GM20431 (cell line): ENCODE results near the gene SCAMP1.

ENCODE experiments used
- in situ Hi-C: fragments of 300-500 bp; cut with MseI, MboI; formaldehyde crosslinking; loops from one replicate; pipeline ENCODE4 v1.15.0; 2020; ENCODE audit warnings: low sequenced_read_pairs; ENCODE audit not compliant: unreplicated experiment

The SCAMP1 gene

DNA sequence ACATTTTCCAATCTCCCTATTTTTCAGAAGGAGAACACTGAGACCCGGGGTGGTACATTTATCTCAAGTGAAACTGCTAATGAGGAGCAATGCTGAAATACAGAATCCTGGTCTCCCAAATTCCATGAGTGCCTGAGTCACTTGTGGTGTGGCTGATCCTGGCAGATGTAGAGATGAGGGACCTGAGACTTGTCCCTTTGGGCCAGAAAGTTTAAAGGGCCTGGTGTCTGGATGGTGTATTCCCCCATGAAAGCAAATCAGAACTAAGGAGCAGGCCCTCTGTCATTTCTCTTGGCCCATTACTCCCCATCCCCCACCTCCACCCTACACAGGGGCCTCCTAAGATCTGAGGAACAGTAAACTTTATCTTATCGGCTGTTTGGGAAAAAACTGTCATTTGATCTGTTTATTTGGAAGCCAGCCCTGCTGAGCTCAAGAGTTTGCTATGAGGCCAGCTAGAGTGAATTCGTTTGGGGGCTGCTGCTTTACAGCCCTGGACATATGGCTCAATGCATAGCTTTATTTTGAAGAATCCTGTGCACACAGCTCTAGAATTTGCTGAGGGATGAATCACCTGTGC is 147.9 kb downstream of the SCAMP1 start:
- in situ Hi-C loops: no loop called here

DNA sequence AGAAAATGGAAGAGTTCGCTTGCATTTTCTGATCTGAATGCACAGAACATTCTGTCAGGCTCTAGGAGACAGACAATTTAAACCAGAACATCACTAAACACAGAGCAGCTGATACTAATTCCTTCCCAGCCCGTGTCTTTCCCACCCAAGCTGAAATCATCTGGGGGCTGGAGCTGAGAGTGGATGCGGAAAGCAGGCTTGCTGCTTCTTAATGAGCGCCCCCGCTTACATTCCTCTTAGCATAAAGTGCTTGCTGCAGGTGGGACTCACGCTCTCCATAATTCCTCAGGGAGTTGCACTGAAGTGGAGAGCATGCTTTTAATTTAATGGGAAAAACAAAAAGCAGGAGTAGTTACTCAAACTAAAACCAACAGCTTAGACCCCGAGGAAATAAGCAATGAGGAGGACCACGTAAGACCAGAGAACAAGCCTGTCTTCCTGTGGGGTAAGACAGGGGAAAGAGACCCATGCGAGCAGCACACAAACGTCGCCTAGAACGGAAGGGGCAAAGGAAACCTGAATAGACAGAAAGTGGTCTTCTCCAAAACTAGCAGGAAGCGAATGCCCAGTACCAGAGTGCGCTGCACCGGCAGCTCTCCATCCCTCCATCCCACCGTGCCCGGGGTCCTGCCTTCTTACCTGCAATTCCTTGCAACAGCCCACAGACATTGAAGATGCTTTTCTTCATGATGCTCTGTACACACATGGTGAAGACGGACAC is 148.9 kb downstream of the SCAMP1 start:
- in situ Hi-C loops: no loop called here

- in situ Hi-C loops: no loop called here
These were observed 149.7 kb downstream of the SCAMP1 start for GRCh38 chr5:78509884-78510769.

- in situ Hi-C loops: no loop called here
These were observed 150.9 kb downstream of the SCAMP1 start for GRCh38 chr5:78511121-78511906.

DNA sequence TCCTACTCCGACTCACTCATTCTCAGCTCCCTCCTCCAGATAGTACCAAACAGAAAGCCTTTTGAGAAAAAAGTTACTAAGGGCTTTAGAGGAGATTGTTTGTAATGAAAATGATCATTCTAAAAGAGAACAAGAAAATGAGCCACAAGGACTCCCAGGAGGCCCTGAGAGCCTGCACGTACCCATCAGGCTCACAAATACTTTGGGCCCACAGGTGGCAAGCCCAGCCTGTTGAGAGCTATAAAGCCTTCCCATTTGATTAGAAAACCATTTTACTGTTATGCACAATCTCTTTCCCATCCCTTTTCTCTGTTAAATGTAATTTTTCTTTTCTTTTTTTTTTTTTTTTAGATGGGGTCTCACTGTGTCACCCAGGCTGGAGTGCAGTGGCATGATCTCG is 152.0 kb downstream of the SCAMP1 start:
- in situ Hi-C loops: no loop called here

DNA sequence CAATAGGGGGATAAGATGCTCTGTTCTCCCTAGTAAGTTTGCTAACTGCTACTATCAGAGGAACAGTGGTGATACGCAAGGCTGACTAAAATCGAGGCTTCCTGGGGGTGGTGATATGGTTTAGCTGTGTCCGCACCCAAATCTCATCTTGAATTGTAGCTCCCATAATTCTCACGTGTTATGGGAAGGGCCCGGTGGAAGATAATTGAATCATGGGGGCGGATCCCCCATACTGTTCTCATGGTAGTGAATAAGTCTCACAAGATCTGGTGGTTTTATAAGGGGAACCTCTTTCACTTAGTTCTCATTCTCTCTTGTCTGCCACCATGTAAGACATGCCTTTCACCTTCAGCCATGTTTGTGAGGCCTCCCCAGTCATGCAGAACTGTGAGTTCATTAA is 153.0 kb downstream of the SCAMP1 start:
- in situ Hi-C loops: no loop called here

DNA sequence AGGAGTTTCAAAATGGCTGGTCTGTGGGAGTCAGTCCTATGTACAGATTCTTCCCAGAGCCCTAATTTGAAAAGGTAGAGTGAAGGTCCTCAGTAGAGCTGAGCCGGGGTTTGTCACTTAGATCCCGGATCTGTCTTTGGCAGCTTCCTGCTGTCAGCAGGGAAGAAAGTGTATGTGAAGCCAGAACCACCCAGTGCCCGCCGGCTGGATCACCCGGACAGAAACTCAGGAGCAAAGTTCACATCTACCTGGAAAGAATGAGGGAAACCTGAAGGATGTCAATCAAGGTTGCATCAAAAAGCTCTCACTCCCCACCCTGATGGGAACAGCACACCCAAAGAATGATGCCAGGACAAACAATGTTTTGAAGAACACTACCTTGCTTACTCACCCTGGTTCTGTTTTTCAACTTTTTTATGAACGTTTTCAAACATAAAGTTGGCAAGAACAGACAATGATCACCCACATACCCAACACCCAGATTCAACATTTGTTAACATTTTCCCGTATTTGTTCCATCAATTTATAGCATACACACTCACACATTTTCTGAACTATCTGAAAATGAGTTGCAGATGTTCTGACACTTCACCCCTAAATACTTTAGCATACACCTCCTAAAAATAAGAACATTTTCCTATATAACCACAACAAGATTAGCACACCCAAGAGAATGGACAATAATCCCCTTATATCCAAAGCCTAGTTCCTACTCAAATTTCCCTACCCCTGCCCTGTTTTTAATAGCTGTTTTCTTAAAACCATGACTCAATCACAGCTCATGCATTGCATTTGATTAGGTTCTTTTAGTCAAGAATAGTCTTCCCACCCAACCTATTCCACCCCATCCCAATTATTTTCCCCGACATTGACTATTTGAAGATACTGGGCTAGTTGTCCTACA is 154.3 kb downstream of the SCAMP1 start:
- in situ Hi-C loops: no loop called here

GRCh38 chr5:78515670-78516069 is 155.3 kb downstream of the SCAMP1 start:
- in situ Hi-C loops: no loop called here

- in situ Hi-C loops: no loop called here
These were observed 158.2 kb downstream of the SCAMP1 start for GRCh38 chr5:78518365-78519197.

- in situ Hi-C loops: no loop called here
These were observed 159.0 kb downstream of the SCAMP1 start for GRCh38 chr5:78519198-78519941.

GRCh38 chr5:78521455-78521854 is 161.0 kb downstream of the SCAMP1 start:
- in situ Hi-C loops: no loop called here

- in situ Hi-C loops: no loop called here
These were observed 162.3 kb downstream of the SCAMP1 start for GRCh38 chr5:78522476-78523260.

DNA sequence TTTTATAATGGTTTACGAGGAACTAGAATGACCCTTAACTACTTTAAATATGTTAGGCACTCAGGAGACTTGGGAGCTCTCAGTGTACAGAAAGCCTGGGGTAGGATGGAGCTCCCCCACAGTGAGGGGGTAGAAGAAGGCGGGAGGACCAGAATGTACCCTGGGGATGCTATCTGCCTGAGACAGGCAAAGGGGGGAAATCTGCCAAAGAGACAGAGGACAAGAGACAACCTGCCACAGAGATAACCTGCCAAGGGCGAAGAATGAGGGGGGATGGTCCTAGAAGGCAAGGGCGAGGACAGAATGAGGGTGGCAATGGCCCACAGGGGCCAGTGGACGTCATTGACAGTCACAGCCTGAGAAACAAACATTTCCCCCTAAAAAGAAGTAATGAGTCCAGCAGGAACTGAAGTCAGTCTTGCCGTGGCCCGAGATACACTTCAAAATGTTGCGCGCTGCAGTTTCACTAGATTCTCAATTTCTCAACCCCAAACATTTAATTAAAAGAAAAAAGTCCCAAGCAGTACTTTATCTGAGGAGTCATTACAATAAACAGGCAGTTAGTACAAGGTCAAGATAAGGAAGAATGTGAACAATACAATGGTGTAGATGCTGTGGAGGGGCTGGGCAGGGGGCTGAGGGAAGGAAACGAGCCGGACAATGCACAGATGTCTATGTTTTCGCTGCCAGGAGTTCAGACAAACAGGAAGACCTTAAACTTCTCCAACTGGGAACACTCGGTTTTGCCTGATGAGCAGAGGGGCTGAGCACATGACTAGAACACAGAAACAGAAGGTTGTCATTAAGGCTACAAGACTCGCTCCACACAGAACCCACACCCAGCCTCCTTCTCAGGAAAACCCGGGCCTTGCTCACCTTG is 163.1 kb downstream of the SCAMP1 start:
- in situ Hi-C loops: no loop called here

DNA sequence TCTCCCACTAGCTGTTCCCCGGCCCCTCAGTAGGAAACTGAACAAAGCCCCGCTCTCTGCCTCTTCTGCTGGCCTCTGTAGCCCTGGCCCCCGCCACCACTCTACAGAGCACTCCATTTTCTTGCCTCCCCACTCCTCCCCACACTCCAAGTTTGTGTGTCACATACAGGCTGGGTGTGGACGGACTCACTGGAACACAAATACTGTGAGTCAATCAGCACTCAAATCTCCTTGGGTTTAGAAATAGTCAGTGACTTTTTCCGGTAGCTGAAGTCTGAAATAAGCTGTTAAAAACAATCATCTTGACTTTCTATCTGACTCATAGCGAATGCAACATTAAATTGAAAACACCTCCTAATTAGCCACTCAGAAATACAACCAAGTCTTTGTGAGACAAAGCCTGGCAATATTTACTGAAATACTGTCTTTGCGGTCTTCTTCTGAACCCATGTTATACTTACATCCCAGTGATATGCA is 165.7 kb downstream of the SCAMP1 start:
- in situ Hi-C loops: no loop called here

DNA sequence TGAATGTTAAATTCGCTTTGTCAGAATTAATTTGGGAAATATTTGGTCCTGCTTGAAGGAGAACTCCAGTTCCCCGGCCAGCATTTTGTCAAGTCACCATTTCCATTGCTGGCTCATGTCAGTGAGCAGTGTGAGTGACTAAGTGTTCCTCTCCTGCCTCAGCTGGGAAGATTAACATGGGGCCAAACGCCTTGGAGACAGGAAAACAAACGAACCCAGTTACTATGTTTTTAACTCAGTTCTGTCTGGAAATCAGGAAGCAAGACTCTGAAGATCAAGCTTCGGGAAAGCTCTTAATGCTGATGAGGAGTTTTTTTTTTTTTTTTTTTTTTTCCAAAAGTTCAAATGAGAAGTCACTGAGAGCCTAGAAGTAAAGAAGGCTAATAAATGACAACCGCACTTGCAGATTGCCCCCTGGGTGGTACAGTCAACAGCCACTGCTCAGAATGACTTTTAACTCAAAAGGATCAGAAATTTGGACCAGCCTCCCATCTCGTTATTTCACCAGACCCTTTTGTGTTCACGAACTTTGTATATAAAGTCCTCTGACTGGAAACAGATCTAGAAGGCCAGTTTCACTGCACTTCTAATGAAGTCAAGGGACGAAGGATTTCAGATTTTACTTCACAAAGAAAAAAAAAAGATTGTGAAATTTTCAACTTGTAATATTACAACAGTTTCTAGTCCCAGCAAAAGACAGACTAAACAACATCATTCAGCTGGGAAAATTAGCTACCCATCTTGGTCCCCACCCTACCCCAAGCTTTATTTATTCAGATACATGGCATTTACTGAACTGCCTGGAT is 166.8 kb downstream of the SCAMP1 start:
- in situ Hi-C loops: no loop called here
